OCI-LY3 (cell line): ENCODE results near the gene C13orf46.

Experiments used
- H2AFZ ChIP-seq: fragments of 200-600, 300-600 bp; shearing (Covaris generic); 2 replicates; pipeline ENCODE4 v1.6.0; 2014; ENCODE audit warnings: antibody characterized with exemption, low read depth, low read length
- H3K27ac ChIP-seq: fragments of 200-600, 300-600 bp; sonication (generic); 2 replicates; pipeline ENCODE4 v1.5.1; 2014; ENCODE audit warnings: mild to moderate bottlenecking, low read length, moderate library complexity, mixed read lengths
- H3K27me3 ChIP-seq: fragments of 200-600, 300-600 bp; sonication (generic); 2 replicates; pipeline ENCODE4 v1.6.1; 2014; ENCODE audit warnings: low read depth, low read length, mixed read lengths
- H3K36me3 ChIP-seq: fragments of 200-600, 300-600 bp; sonication (generic); replicated peaks from 2 replicates; pipeline ENCODE3; 2014; ENCODE audit warnings: low read depth, low read length, mixed read lengths
- H3K4me1 ChIP-seq: fragments of 300-600, 200-600 bp; sonication (generic); 2 replicates; pipeline ENCODE4 v1.6.1; 2014; ENCODE audit warnings: low read length, mixed read lengths
- H3K4me2 ChIP-seq: fragments of 200-600, 300-600 bp; sonication (generic); 2 replicates; pipeline ENCODE4 v1.6.1; 2014; ENCODE audit warnings: low read length, mixed read lengths
- H3K4me3 ChIP-seq: fragments of 300-600, 200-600 bp; sonication (generic); 2 replicates; pipeline ENCODE4 v1.5.1; 2014; ENCODE audit warnings: antibody characterized with exemption, mild to moderate bottlenecking, low read length, moderate library complexity
- H3K79me2 ChIP-seq: fragments of 300-600, 200-600 bp; shearing (Covaris generic); 2 replicates; pipeline ENCODE4 v1.6.1; 2014; ENCODE audit warnings: mild to moderate bottlenecking, low read length, mixed read lengths
- H3K9ac ChIP-seq: fragments of 300-600, 200-600 bp; shearing (Covaris generic); 2 replicates; pipeline ENCODE4 v1.6.0; 2014; ENCODE audit warnings: mild to moderate bottlenecking, low read length, moderate library complexity
- H3K9me3 ChIP-seq: fragments of 200-600, 300-600 bp; shearing (Covaris generic); 2 replicates; pipeline ENCODE4 v1.6.1; 2014; ENCODE audit warnings: low read length, mixed read lengths; ENCODE audit not compliant: insufficient read depth
- H4K20me1 ChIP-seq: fragments of 200-600, 300-600 bp; sonication (generic); 2 replicates; pipeline ENCODE4 v1.6.1; 2016; ENCODE audit warnings: low read length, mixed read lengths; ENCODE audit not compliant: insufficient read depth
- EZH2phosphoT487 ChIP-seq: fragments of 200-600 bp; shearing (Covaris generic); IDR thresholded peaks from 2 replicates; pipeline ENCODE4 v1.6.1; 2018; ENCODE audit warnings: antibody characterized with exemption, mixed run types, low read depth
- TF ChIP-seq, protein P1 (sequence below): fragments of 200-600, 300-600 bp; sonication (generic); IDR thresholded peaks from 2 replicates; pipeline ENCODE4 v1.5.1; 2014; ENCODE audit warnings: antibody characterized with exemption, low read length, low read depth

The C13orf46 gene

DNA sequence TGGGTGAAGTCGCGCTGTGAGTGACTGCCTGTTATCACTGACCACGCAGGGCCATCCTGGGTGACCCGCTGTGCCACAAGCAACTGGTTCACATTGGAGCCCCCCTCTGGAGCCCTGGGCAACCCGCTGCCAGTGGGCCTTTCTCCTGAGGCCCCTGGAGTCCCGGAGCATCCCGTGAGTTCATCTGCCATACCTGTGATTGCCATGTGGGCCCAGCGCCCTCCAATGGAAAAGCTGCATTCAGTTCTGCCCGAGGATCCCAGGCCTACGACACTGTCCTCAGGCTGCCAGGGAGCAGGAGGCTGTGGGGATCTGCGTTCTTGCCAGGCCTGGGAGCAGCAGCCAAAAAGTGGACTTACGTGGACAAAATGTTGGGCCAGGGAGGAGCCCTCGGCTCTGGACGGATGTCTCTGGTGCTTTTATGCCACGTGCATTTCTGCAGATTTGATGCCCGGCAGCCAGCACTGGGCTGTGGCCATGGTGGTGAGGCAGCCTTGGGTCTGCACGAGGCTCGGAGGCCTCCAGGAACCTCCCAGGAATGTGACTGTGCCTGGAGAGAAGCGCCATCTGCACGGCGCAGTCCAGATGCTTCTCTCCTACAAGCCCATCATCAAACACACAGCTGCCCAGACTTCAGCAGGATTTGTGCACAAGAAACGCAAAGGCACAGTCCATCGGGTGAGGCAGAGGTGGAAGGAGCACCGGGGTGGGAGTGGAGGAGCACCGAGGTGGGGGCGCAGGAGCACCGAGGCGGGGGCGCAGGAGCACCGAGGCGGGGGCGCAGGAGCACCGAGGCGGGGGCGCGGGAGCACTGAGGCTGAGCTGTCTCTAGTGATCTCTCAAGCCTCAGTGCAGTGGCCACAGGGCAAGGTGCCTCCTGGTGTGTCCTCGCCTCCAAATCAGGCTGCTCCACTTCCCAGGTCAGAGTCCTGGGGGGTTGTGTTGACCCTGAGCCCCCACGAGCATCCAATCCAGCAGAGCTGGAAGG is 44.0 kb downstream of the C13orf46 start:
- no peaks in the 10 kb centered on the region for H3K79me2 ChIP-seq
- no peak overlapping the region for H3K4me3 ChIP-seq
- H3K4me2 ChIP-seq: no peak overlapping the region
- no peak overlapping the region for H3K27ac ChIP-seq
- no peaks in the 10 kb centered on the region for H4K20me1 ChIP-seq
- no peaks in the 10 kb centered on the region for H3K36me3 ChIP-seq
- H3K9ac ChIP-seq: no peak overlapping the region
- 0 out of 2 replicates have a peak, but pooled peaks cover 5% of the 10 kb centered on the region for H3K27me3 ChIP-seq
- 0 out of 2 replicates have a peak, but pooled peaks cover 4% of the 10 kb centered on the region for H3K9me3 ChIP-seq
- TF ChIP-seq, protein P1, sequence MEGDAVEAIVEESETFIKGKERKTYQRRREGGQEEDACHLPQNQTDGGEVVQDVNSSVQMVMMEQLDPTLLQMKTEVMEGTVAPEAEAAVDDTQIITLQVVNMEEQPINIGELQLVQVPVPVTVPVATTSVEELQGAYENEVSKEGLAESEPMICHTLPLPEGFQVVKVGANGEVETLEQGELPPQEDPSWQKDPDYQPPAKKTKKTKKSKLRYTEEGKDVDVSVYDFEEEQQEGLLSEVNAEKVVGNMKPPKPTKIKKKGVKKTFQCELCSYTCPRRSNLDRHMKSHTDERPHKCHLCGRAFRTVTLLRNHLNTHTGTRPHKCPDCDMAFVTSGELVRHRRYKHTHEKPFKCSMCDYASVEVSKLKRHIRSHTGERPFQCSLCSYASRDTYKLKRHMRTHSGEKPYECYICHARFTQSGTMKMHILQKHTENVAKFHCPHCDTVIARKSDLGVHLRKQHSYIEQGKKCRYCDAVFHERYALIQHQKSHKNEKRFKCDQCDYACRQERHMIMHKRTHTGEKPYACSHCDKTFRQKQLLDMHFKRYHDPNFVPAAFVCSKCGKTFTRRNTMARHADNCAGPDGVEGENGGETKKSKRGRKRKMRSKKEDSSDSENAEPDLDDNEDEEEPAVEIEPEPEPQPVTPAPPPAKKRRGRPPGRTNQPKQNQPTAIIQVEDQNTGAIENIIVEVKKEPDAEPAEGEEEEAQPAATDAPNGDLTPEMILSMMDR: no peak
- TF ChIP-seq EZH2phosphoT487: no peak
- H3K4me1 ChIP-seq: no peaks in the 10 kb centered on the region
- H2AFZ ChIP-seq: no peak overlapping the region

DNA sequence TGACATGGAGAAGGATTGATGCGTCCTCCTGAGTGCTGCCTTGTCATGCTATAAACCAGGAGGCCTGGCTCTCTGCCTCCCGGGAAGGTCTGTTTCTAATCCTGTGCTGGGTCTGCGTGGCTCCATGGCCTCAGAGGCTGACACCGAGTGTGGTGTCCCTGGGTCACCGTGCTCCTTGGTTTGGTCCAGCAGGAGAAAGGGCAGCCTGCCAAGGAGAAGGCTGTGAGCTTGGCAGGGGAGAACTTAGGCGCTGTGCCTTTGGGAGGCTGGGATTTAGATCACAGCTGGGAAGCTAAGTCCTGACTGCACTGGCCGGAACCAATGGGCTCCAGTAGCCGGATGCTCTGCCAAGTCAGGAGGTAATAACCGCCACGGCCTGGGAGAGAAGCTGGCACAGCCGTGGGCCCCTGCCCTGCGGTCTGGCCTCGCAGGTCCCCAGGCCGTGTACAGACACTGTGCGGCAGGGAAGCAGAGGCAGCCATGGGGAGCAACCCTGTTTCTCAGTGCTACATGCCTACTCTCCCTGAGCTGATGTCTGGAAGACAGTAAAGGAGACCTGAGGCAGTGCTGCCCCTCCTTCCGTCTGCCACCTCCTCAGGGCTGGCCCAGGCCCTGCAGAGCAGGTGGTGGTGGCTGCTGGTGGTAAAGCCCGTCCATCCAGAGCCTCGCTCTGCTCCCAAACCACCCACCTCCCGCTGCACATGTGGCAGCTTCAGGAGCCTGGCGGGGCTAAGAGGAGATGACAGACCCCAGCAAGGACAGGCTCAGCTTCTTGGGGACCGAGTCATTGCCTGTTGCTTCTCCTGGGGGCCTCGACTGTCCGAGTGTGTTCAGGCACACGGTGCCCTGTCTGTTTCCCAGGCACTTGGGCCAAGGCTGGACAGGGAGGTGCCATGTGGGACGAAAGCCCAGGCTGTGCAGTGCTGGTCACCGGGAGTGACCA is 44.9 kb downstream of the C13orf46 start:
- H3K79me2 ChIP-seq: no peaks in the 10 kb centered on the region
- H3K4me3 ChIP-seq: no peak overlapping the region
- H3K4me1 ChIP-seq: no peaks in the 10 kb centered on the region
- H3K9ac ChIP-seq: no peak overlapping the region
- H3K27ac ChIP-seq: no peak overlapping the region
- H2AFZ ChIP-seq: no peak overlapping the region
- TF ChIP-seq EZH2phosphoT487: no peak
- TF ChIP-seq, protein P1: no peak
- no peaks in the 10 kb centered on the region for H3K36me3 ChIP-seq
- H4K20me1 ChIP-seq: no peaks in the 10 kb centered on the region
- 0 out of 2 replicates have a peak, but pooled peaks cover 4% of the 10 kb centered on the region for H3K9me3 ChIP-seq
- peaks cover 12% of the 10 kb centered on the region; the same call in 1 of the 2 replicates for H3K27me3 ChIP-seq
- no peak overlapping the region for H3K4me2 ChIP-seq

DNA sequence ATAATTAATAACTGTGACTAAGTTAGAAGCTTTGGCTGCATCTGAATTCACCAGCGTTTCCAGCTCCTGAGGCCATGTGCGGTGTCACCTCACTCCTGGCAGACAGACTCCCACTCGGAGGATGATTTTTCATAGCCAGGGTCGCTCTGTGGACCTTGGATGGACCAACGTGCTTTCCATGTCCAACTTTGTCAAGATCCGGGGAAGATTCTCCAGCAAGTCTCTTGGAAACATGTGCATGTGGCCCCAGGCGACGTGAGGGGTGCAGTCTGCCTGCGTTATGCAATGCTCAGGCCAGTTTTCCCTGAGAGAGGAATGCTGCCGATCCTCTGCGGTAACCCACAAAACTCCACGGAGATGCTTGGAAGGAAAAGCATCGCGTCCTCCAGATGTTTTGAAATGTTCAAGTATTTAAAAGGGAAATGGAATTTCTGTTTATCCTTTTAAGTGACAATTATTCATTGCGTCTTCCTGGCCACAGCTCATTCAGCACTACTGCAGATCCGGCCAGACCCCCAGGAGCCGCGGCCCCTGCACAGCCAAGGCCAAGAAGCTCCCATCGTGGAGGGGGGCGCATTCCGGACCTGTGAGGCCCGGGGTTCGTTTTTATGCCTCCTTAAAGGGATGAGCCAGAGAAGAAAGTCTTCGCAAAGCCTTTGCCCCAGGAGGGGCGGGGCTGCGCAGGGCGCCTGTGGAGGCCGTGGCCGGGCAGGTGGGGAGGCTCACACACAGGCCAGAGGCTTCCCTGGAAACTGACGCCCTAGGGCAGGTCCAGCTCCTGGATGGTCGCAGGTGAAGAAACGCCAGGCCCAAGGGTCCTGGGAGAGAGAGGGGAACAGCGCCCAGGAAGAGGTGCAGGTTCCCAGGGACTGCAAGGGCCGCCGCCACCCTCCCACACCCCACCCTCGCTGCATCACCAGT is 46.0 kb downstream of the C13orf46 start:
- no peaks in the 10 kb centered on the region for H4K20me1 ChIP-seq
- H3K4me3 ChIP-seq: no peak overlapping the region
- H3K9ac ChIP-seq: no peak overlapping the region
- no peaks in the 10 kb centered on the region for H3K4me1 ChIP-seq
- no peak overlapping the region for H3K27ac ChIP-seq
- H3K79me2 ChIP-seq: no peaks in the 10 kb centered on the region
- H3K36me3 ChIP-seq: no peaks in the 10 kb centered on the region
- H3K9me3 ChIP-seq: 0 out of 2 replicates have a peak, but pooled peaks cover 4% of the 10 kb centered on the region
- H2AFZ ChIP-seq: no peak overlapping the region
- H3K27me3 ChIP-seq: peaks cover 13% of the 10 kb centered on the region; the same call in 1 of the 2 replicates
- no peak overlapping the region for H3K4me2 ChIP-seq
- TF ChIP-seq, protein P1: no peak
- no peak for TF ChIP-seq EZH2phosphoT487
